ENCODE measurements around the gene POU2F2. TPM values are rescaled to one million over a fixed set of nuclear protein-coding genes. Genes with fewer than 3 reads are reported as not detected.

POU2F2 gene
- total RNA-seq, 4 donors from 2014 or later: 0.93 to 1.8 (median 1.5) TPM

DNA sequence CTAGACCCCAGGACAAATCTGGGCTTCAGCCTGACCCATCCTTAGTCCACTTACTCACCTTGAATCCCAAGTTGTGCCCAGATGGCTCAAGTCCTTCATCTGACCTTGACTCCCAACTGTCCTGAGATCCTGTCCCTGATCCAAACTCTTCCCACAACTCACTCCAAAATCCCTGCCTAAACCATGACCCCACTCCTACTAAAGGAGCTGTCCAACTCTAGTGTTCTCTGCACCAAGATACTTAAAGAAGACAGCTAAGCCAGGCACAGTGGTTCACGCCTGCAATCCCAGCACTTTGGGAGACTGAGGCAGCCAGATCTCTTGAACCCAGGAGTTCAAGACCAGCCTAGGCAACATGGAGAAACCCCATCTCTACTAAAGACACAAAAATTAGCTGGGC, 8.5 kb downstream of the POU2F2 start:
- ATAC-seq: no peak
- no CpG with 5 or more reads among the region's 1 CpG for WGBS, 2 donors (ENCODE audit: low coverage in 1 of 2)
- no peaks in the 10 kb centered on the region for H3K36me3 ChIP-seq
- TF ChIP-seq POLR2AphosphoS5 (IDR thresholded peaks at IDR 0.05) (no peak), POLR2A (IDR thresholded peaks at IDR 0.05) (no peak), EP300 (IDR thresholded peaks at IDR 0.05) (no peak)
- TF ChIP-seq, protein P1, sequence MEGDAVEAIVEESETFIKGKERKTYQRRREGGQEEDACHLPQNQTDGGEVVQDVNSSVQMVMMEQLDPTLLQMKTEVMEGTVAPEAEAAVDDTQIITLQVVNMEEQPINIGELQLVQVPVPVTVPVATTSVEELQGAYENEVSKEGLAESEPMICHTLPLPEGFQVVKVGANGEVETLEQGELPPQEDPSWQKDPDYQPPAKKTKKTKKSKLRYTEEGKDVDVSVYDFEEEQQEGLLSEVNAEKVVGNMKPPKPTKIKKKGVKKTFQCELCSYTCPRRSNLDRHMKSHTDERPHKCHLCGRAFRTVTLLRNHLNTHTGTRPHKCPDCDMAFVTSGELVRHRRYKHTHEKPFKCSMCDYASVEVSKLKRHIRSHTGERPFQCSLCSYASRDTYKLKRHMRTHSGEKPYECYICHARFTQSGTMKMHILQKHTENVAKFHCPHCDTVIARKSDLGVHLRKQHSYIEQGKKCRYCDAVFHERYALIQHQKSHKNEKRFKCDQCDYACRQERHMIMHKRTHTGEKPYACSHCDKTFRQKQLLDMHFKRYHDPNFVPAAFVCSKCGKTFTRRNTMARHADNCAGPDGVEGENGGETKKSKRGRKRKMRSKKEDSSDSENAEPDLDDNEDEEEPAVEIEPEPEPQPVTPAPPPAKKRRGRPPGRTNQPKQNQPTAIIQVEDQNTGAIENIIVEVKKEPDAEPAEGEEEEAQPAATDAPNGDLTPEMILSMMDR (IDR thresholded peaks at IDR 0.05): no peak
- no peaks in the 10 kb centered on the region for H3K9me3 ChIP-seq
- H3K27me3 ChIP-seq: peaks cover 22% of the 10 kb centered on the region
- no peak overlapping the region for H3K27ac ChIP-seq
- H3K4me1 ChIP-seq: peaks cover 0 to 5% (median 0%) of the 10 kb centered on the region in 3 donors
- no peak overlapping the region for H3K4me3 ChIP-seq

DNA sequence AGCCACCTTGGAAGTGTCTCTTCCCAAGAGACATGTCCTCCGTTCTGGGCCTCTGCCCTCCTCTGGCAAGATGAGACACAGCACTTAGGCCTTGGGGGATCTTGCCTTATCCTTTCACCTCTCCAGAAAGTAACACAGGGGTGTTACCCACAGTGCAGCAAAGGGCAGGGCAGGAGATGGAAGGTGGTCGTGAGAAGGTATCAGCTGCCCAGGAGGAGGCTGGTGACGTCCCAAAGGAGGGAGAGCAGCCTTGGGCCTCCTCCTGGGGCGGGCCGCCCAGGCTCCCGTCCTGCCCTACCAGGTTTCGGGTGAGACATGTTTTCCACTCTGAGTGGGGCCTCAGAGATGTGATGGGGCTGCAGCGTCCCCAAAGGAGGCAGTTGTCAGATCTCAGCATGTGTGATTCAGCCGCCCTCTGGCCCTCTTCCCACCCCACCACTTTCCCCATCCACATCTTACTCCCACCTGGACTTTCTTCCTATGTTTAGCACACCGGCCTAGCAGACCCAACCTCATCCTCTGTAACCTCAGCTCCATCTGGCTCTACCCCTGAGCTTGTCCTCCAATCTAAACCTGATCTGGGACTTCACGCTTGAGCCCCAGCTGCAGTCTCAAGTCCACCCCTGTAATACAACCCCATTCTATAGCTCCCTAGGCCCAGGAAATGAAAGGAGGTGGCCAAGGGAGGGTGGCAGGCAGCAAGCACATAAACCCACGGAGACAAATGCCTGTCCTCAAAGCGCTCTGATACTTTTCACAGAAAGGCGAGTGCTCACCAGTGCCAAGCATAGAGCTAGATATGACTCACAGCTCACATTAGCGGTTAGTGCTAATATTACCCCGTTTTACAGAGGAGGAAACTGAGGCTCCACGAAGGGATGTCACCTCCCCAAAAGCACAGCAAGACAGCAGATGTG, 9.3 kb downstream of the POU2F2 start:
- no peak for ATAC-seq
- no peaks in the 10 kb centered on the region for H3K36me3 ChIP-seq
- H3K4me3 ChIP-seq: no peak overlapping the region
- TF ChIP-seq POLR2AphosphoS5 (IDR thresholded peaks at IDR 0.05) (no peak), POLR2A (IDR thresholded peaks at IDR 0.05) (no peak), EP300 (IDR thresholded peaks at IDR 0.05) (no peak)
- TF ChIP-seq, protein P1 (IDR thresholded peaks at IDR 0.05): no peak
- no peaks in the 10 kb centered on the region for H3K9me3 ChIP-seq
- H3K27ac ChIP-seq: no peak overlapping the region
- peaks cover 0 to 5% (median 0%) of the 10 kb centered on the region in 3 donors for H3K4me1 ChIP-seq
- WGBS, 2 donors (ENCODE audit: low coverage in 1 of 2): 79 to 83% methylated on average over 5 to 9 of the region's 17 CpGs
- H3K27me3 ChIP-seq: peaks cover 22% of the 10 kb centered on the region

DNA sequence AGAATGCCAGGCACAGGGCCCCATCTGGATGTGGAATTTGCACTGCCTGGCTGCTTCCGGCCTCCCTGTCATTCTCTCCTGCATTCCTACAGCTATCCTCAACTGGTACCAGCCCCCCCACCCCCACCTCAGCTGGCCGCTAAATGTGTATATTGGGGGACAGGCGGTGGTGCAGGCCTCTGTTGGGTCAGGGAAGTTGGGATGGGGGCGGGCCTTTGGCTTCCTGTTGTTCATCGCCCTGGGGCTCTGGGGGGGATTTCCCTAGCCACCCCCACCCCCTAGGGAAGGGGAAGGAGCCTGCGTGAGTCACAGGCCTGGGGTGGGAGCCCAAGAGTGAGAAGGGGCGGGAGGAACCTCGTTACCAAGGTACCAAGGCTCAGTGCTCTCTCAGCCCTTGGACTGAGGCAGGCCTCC, 10.6 kb downstream of the POU2F2 start:
- TF ChIP-seq EP300 (IDR thresholded peaks at IDR 0.05) (no peak), POLR2AphosphoS5 (IDR thresholded peaks at IDR 0.05) (no peak), POLR2A (IDR thresholded peaks at IDR 0.05) (no peak)
- TF ChIP-seq, protein P1 (IDR thresholded peaks at IDR 0.05): no peak
- Histone ChIP-seq H3K4me1 (peaks cover 0 to 5% (median 0%) of the 10 kb centered on the region in 3 donors), H3K27ac (no peak overlapping the region), H3K9me3 (no peaks in the 10 kb centered on the region), H3K27me3 (peaks cover 15% of the 10 kb centered on the region), H3K36me3 (no peaks in the 10 kb centered on the region), H3K4me3 (no peak overlapping the region)
- WGBS, 2 donors (ENCODE audit: low coverage in 1 of 2): 33% methylated on average over 1 of the region's 8 CpGs; no CpG with 5 or more reads in 1 of the 2 donors
- ATAC-seq: no peak

DNA sequence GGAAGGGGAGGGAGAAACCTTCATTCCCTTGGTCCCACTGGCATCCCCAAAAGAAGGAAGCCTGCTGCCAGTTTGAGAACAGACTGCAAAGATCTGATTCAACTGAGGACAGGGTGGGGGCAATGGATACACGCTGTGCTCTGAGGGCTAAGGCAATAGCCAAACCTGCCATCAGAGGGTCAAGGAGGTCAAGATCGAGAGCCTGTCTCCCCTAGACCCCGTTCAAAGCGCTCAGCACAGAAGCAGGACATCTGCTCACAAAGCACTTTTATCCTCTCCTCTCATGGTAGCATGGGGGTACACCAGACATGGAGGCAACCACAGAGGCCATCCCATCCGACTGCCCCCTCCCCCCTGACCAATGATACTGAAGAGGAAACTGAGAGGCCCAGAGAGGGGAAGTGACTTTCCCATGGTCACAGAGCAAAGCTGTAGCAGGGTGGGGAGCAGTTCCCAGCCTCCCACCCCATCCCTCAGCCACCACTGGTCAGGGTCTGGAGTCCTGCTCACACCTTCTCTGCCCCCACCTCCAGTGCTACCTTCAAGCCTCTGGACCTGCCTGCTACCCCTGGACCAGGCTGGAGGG, 11.1 kb downstream of the POU2F2 start:
- ATAC-seq: no peak
- peaks cover 14% of the 10 kb centered on the region for H3K27me3 ChIP-seq
- peaks cover 0 to 5% (median 0%) of the 10 kb centered on the region in 3 donors for H3K4me1 ChIP-seq
- no peaks in the 10 kb centered on the region for H3K36me3 ChIP-seq
- no peak overlapping the region for H3K27ac ChIP-seq
- no peaks in the 10 kb centered on the region for H3K9me3 ChIP-seq
- 57 to 61% methylated on average over 1 to 4 of the region's 5 CpGs for WGBS, 2 donors (ENCODE audit: low coverage in 1 of 2)
- H3K4me3 ChIP-seq: no peak overlapping the region
- TF ChIP-seq POLR2A (IDR thresholded peaks at IDR 0.05): no peak
- no peak for TF ChIP-seq EP300 (IDR thresholded peaks at IDR 0.05)
- no peak for TF ChIP-seq POLR2AphosphoS5 (IDR thresholded peaks at IDR 0.05)
- TF ChIP-seq, protein P1 (IDR thresholded peaks at IDR 0.05): no peak
